ENCODE measurements around the gene EBF4.
"Not testable (repeated sequence)": the region's sequence is repeated elsewhere in the genome, so short reads cannot be mapped to it uniquely, and the experiment has no call there.

EBF4 gene

GRCh38 chr20:2680046-2680445 lies 12.5 kb upstream of the EBF4 start:
- no peak overlapping the region for H3K4me3 ChIP-seq (ENCODE audit: insufficient read depth, low read length, poor library complexity, severe bottlenecking)
- H3K79me2 ChIP-seq (ENCODE audit: insufficient read depth, low read length), result no peaks in the 10 kb centered on the region
- no peak overlapping the region for H3K9ac ChIP-seq (ENCODE audit: low read length)
- H3K4me2 ChIP-seq (ENCODE audit: low read depth, low read length, poor library complexity, severe bottlenecking), result no peak overlapping the region
- no peaks in the 10 kb centered on the region for H3K36me3 ChIP-seq (ENCODE audit: low read length)
- no peaks in the 10 kb centered on the region for H3K27me3 ChIP-seq (ENCODE audit: low read length)
- no peaks in the 10 kb centered on the region for H4K20me1 ChIP-seq (ENCODE audit: low read depth, low read length)
- H3F3A ChIP-seq (ENCODE audit: insufficient read depth), result no peaks in the 10 kb centered on the region
- H3K9me3 ChIP-seq (ENCODE audit: insufficient read depth, low read length), result no peaks in the 10 kb centered on the region
- H3K27ac ChIP-seq (ENCODE audit: low read depth, low read length), result no peak overlapping the region
- TF ChIP-seq EZH2phosphoT487 (conservative IDR thresholded peaks at IDR 0.05; ENCODE audit: low read length), result no peak
- TF ChIP-seq CTCF (IDR thresholded peaks at IDR 0.05; ENCODE audit: insufficient read depth, low read length, poor library complexity, severe bottlenecking), result no peak
- no peak overlapping the region for H2AFZ ChIP-seq (ENCODE audit: low read depth, low read length, severe bottlenecking)
- no peaks in the 10 kb centered on the region for H3K9me2 ChIP-seq (replicated peaks; ENCODE audit: insufficient read depth, low read length)

- not testable (repeated sequence) for H3K9ac ChIP-seq (ENCODE audit: low read length); H3K4me3 ChIP-seq (ENCODE audit: insufficient read depth, low read length, poor library complexity, severe bottlenecking); H3K9me2 ChIP-seq (replicated peaks; ENCODE audit: insufficient read depth, low read length); H3K27me3 ChIP-seq (ENCODE audit: low read length); H3K27ac ChIP-seq (ENCODE audit: low read depth, low read length); H4K20me1 ChIP-seq (ENCODE audit: low read depth, low read length); H3K79me2 ChIP-seq (ENCODE audit: insufficient read depth, low read length); H3F3A ChIP-seq (ENCODE audit: insufficient read depth); H3K9me3 ChIP-seq (ENCODE audit: insufficient read depth, low read length); H2AFZ ChIP-seq (ENCODE audit: low read depth, low read length, severe bottlenecking); H3K4me2 ChIP-seq (ENCODE audit: low read depth, low read length, poor library complexity, severe bottlenecking); H3K36me3 ChIP-seq (ENCODE audit: low read length)
These were observed 10.5 kb upstream of the EBF4 start for GRCh38 chr20:2682040-2682439.

GRCh38 chr20:2684817-2685216 lies 7.8 kb upstream of the EBF4 start:
- not testable (repeated sequence) for H3F3A ChIP-seq (ENCODE audit: insufficient read depth); H3K4me2 ChIP-seq (ENCODE audit: low read depth, low read length, poor library complexity, severe bottlenecking)

GRCh38 chr20:2687514-2687913 lies 5.1 kb upstream of the EBF4 start:
- Histone ChIP-seq H3K27ac (ENCODE audit: low read depth, low read length) (no peak overlapping the region), H3F3A (ENCODE audit: insufficient read depth) (no peaks in the 10 kb centered on the region), H2AFZ (ENCODE audit: low read depth, low read length, severe bottlenecking) (peak overlapping the region; percentile 5), H3K79me2 (ENCODE audit: insufficient read depth, low read length) (no peaks in the 10 kb centered on the region), H3K9ac (ENCODE audit: low read length) (no peak overlapping the region), H3K4me2 (ENCODE audit: low read depth, low read length, poor library complexity, severe bottlenecking) (peak overlapping the region; percentile 12), H3K27me3 (ENCODE audit: low read length) (no peaks in the 10 kb centered on the region), H3K4me3 (ENCODE audit: insufficient read depth, low read length, poor library complexity, severe bottlenecking) (no peak overlapping the region), H3K9me2 (replicated peaks; ENCODE audit: insufficient read depth, low read length) (no peaks in the 10 kb centered on the region), H3K9me3 (ENCODE audit: insufficient read depth, low read length) (no peaks in the 10 kb centered on the region), H4K20me1 (ENCODE audit: low read depth, low read length) (no peaks in the 10 kb centered on the region), H3K36me3 (ENCODE audit: low read length) (no peaks in the 10 kb centered on the region)
- no peak for TF ChIP-seq CTCF (IDR thresholded peaks at IDR 0.05; ENCODE audit: insufficient read depth, low read length, poor library complexity, severe bottlenecking)
- TF ChIP-seq EZH2phosphoT487 (conservative IDR thresholded peaks at IDR 0.05; ENCODE audit: low read length), result no peak

More at GRCh38 chr20:2684817-2685216, 7.8 kb upstream of the EBF4 start:
- H3K9ac ChIP-seq (ENCODE audit: low read length); H4K20me1 ChIP-seq (ENCODE audit: low read depth, low read length); H3K4me3 ChIP-seq (ENCODE audit: insufficient read depth, low read length, poor library complexity, severe bottlenecking); H3K9me3 ChIP-seq (ENCODE audit: insufficient read depth, low read length); H3K27ac ChIP-seq (ENCODE audit: low read depth, low read length); H3K79me2 ChIP-seq (ENCODE audit: insufficient read depth, low read length); H3K9me2 ChIP-seq (replicated peaks; ENCODE audit: insufficient read depth, low read length); H3K36me3 ChIP-seq (ENCODE audit: low read length); H2AFZ ChIP-seq (ENCODE audit: low read depth, low read length, severe bottlenecking); H3K27me3 ChIP-seq (ENCODE audit: low read length): not testable (repeated sequence)

Data from SU-DHL-6 (cell line).